Measurements from ENCODE around the gene KIF6. TPM values are rescaled to one million over a fixed set of nuclear protein-coding genes. Genes with fewer than 3 reads are reported as not detected.
A peak's percentile ranks its signal among the peaks of the same experiment; 100 is the strongest.

The KIF6 gene
- total RNA-seq, 1 experiment from 2014 or later = not detected

DNA sequence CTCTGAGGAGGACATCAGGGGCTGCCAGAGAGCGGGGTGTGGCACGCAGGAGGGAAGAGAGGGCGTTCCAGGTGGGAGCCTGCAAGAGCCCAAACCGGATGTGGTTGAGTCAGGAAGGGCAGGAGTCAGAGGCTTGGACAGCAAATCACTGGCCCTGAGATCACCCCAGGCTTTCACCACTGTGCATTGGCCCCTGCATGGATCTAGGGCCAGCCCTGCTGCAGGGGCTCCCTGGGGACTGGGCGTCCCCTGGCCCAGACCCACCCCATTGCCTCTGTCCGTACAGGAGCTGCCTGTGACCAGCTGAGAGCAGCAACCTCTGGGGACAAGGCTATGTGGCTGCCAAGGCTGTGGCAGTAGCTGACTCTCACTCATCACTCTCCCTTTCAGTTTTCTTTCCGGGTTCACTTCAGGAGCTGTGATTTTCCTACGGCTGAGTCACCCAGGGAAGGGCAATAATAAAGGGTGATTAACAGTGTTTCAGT is 444.9 kb downstream of the KIF6 start:
- Histone ChIP-seq H3K9me3 (ENCODE audit: control insufficient read depth, insufficient read depth, low read depth, low read length) (no peaks in the 10 kb centered on the region), H3K27me3 (ENCODE audit: control insufficient read depth, insufficient read depth, low read length) (no peaks in the 10 kb centered on the region; the same call in 1 of the 2 replicates), H3K4me1 (ENCODE audit: control insufficient read depth, insufficient read depth, low read length) (no peaks in the 10 kb centered on the region; the same call in 1 of the 2 replicates), H3K27ac (ENCODE audit: low read length) (no peak overlapping the region), H3K4me3 (ENCODE audit: low read depth in 2 of 2, low read length in 2 of 2) (no peak overlapping the region), H3K36me3 (ENCODE audit: control insufficient read depth, insufficient read depth, low read length) (no peaks in the 10 kb centered on the region)
- TF ChIP-seq, protein P1, sequence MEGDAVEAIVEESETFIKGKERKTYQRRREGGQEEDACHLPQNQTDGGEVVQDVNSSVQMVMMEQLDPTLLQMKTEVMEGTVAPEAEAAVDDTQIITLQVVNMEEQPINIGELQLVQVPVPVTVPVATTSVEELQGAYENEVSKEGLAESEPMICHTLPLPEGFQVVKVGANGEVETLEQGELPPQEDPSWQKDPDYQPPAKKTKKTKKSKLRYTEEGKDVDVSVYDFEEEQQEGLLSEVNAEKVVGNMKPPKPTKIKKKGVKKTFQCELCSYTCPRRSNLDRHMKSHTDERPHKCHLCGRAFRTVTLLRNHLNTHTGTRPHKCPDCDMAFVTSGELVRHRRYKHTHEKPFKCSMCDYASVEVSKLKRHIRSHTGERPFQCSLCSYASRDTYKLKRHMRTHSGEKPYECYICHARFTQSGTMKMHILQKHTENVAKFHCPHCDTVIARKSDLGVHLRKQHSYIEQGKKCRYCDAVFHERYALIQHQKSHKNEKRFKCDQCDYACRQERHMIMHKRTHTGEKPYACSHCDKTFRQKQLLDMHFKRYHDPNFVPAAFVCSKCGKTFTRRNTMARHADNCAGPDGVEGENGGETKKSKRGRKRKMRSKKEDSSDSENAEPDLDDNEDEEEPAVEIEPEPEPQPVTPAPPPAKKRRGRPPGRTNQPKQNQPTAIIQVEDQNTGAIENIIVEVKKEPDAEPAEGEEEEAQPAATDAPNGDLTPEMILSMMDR (IDR thresholded peaks at IDR 0.05) = no peak
- TF ChIP-seq TCF7L2 (IDR thresholded peaks at IDR 0.05; ENCODE audit: low read depth, low read length) = no peak
- no peak for TF ChIP-seq SIN3A (IDR thresholded peaks at IDR 0.05; ENCODE audit: borderline replicate concordance, insufficient read depth, low read depth, low read length)
- TF ChIP-seq, protein P2, sequence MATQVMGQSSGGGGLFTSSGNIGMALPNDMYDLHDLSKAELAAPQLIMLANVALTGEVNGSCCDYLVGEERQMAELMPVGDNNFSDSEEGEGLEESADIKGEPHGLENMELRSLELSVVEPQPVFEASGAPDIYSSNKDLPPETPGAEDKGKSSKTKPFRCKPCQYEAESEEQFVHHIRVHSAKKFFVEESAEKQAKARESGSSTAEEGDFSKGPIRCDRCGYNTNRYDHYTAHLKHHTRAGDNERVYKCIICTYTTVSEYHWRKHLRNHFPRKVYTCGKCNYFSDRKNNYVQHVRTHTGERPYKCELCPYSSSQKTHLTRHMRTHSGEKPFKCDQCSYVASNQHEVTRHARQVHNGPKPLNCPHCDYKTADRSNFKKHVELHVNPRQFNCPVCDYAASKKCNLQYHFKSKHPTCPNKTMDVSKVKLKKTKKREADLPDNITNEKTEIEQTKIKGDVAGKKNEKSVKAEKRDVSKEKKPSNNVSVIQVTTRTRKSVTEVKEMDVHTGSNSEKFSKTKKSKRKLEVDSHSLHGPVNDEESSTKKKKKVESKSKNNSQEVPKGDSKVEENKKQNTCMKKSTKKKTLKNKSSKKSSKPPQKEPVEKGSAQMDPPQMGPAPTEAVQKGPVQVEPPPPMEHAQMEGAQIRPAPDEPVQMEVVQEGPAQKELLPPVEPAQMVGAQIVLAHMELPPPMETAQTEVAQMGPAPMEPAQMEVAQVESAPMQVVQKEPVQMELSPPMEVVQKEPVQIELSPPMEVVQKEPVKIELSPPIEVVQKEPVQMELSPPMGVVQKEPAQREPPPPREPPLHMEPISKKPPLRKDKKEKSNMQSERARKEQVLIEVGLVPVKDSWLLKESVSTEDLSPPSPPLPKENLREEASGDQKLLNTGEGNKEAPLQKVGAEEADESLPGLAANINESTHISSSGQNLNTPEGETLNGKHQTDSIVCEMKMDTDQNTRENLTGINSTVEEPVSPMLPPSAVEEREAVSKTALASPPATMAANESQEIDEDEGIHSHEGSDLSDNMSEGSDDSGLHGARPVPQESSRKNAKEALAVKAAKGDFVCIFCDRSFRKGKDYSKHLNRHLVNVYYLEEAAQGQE (IDR thresholded peaks at IDR 0.05; ENCODE audit: insufficient read depth in 1 of 2, low read depth in 2 of 2, low read length in 1 of 2) = no peak
- in situ Hi-C loops (cut with HindIII; ENCODE audit: low pct_unique_long_range_greater_than_20kb, low sequenced_read_pairs) (no loop called here), intact Hi-C loops (cut with micrococcal nuclease; ENCODE audit: unreplicated experiment) (no loop called here)
- ChIA-PET CTCF (no interaction called here), POLR2A (interaction anchor here (0.6 kb wide), 1 partner anchor 137 kb away, joined by 9 read pairs; no protein-coding TSS in a partner anchor)
- no TSS peak for BruUV-seq (replicated peaks)
- DNase-seq (ENCODE audit: low read depth, low spot score) (no peak), ATAC-seq (peak; percentile 85)

Other genes starting within 250 kb of the KIF6 start
- gene DAAM2, start 67.0 kb upstream of the KIF6 start, total RNA-seq (2021; ENCODE audit: unreplicated experiment) = not detected
- 0.98 TPM for gene MOCS1, start 209.1 kb upstream of the KIF6 start, total RNA-seq (2021; ENCODE audit: unreplicated experiment)

Data from Panc1 (cell line).